Measurements from ENCODE around the gene STK10. TPM values are rescaled to one million over a fixed set of nuclear protein-coding genes. Genes with fewer than 3 reads are reported as not detected.

The STK10 gene
- total RNA-seq, 1 donor from 2014 or later, result 32.3 TPM

DNA sequence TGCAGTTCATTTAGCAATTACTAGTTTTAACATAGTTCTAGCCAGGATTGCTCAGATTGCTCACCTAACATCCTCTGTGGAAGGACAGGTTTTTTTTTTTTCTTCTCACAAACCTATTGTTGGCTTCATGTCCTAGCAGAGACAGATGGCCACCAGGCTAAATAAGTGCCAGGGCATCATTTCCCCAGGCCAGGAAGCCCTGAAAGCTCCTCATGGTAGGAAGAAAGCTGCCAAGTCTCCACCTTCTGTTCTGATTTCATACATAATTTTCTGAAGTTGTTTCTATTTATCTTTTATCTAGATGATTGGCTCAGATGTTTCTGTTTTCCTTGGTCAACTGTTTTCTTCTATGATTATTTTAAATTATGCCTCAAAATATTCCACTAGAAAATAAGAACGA lies 37.0 kb upstream of the STK10 start:
- Mint-ChIP-seq H3K36me3 (ENCODE audit: low read depth) (peaks cover 39% of the 10 kb centered on the region), H3K27me3 (ENCODE audit: low read depth) (no peaks in the 10 kb centered on the region), H3K4me1 (peaks cover 16% of the 10 kb centered on the region), H3K4me3 (no peak overlapping the region), H3K9me3 (peaks cover 2% of the 10 kb centered on the region), H3K27ac (ENCODE audit: unreplicated experiment) (no peak overlapping the region)
- no peak for DNase-seq (ENCODE audit: low read depth, low spot score)
- TF ChIP-seq, protein P1, sequence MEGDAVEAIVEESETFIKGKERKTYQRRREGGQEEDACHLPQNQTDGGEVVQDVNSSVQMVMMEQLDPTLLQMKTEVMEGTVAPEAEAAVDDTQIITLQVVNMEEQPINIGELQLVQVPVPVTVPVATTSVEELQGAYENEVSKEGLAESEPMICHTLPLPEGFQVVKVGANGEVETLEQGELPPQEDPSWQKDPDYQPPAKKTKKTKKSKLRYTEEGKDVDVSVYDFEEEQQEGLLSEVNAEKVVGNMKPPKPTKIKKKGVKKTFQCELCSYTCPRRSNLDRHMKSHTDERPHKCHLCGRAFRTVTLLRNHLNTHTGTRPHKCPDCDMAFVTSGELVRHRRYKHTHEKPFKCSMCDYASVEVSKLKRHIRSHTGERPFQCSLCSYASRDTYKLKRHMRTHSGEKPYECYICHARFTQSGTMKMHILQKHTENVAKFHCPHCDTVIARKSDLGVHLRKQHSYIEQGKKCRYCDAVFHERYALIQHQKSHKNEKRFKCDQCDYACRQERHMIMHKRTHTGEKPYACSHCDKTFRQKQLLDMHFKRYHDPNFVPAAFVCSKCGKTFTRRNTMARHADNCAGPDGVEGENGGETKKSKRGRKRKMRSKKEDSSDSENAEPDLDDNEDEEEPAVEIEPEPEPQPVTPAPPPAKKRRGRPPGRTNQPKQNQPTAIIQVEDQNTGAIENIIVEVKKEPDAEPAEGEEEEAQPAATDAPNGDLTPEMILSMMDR (conservative IDR thresholded peaks at IDR 0.05), result no peak

DNA sequence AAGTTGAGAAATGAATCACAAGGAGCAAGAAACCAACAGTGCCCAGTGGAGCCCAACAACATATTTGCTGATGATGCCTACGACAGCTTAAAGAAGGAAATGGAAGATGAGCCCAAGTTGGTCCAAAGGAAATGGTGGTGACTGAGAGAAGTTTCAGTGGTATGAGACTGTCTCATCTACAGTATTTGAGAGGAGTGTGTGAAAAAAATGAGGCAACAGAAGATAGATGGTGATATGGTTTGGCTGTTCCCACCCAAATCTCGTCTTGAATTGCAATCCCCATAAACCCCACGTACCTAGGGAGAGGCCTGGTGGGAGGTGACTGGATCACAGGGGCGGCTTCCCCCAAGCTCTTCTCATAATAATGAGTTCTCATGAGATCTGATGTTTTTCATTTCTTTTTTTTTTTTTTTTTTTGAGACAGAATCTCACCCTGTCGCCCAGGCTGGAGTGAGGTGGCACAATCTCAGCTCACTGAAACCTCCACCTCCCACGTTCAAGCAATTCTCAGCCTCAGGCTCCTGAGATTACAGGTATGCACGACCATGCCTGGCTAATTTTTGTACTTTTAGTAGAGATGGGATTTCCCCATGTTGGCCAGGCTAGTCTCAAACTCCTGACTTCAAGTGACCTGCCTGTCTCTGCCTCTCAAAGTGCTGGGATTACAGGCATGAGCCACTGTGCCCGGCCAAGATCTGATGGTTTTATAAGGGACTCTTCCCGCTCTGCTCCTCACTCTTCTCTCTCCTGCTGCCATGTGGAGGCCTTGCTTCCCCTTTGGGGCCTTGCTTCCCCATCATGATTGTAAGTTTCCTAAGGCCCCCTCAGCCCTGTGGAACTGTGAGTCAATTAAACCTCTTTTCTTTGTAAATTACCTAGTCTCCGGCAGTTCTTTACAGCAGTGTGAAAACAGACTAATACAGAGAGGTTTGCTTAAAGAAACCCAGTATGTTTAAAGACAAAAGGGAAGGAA lies 36.2 kb upstream of the STK10 start:
- Mint-ChIP-seq H3K4me3 (no peak overlapping the region), H3K36me3 (ENCODE audit: low read depth) (peaks cover 46% of the 10 kb centered on the region), H3K27me3 (ENCODE audit: low read depth) (no peaks in the 10 kb centered on the region), H3K9me3 (peaks cover 5% of the 10 kb centered on the region), H3K4me1 (peaks cover 16% of the 10 kb centered on the region), H3K27ac (ENCODE audit: unreplicated experiment) (no peak overlapping the region)
- TF ChIP-seq, protein P1 (conservative IDR thresholded peaks at IDR 0.05), result no peak
- DNase-seq (ENCODE audit: low read depth, low spot score), result no peak

- peaks cover 5% of the 10 kb centered on the region for H3K9me3 Mint-ChIP-seq
- peaks cover 9% of the 10 kb centered on the region for H3K4me1 Mint-ChIP-seq
- H3K4me3 Mint-ChIP-seq, result no peak overlapping the region
- TF ChIP-seq, protein P1 (conservative IDR thresholded peaks at IDR 0.05), result no peak
- peaks cover 64% of the 10 kb centered on the region for H3K36me3 Mint-ChIP-seq (ENCODE audit: low read depth)
- H3K27ac Mint-ChIP-seq (ENCODE audit: unreplicated experiment), result no peak overlapping the region
- no peak for DNase-seq (ENCODE audit: low read depth, low spot score)
- H3K27me3 Mint-ChIP-seq (ENCODE audit: low read depth), result no peaks in the 10 kb centered on the region
Observed at GRCh38 chr5:172219296-172219695, 31.3 kb upstream of the STK10 start.

- peaks cover 4% of the 10 kb centered on the region for H3K4me1 Mint-ChIP-seq
- DNase-seq (ENCODE audit: low read depth, low spot score), result no peak
- H3K4me3 Mint-ChIP-seq, result no peak overlapping the region
- H3K9me3 Mint-ChIP-seq, result peaks cover 5% of the 10 kb centered on the region
- peaks cover 56% of the 10 kb centered on the region for H3K36me3 Mint-ChIP-seq (ENCODE audit: low read depth)
- no peaks in the 10 kb centered on the region for H3K27me3 Mint-ChIP-seq (ENCODE audit: low read depth)
- no peak overlapping the region for H3K27ac Mint-ChIP-seq (ENCODE audit: unreplicated experiment)
- TF ChIP-seq, protein P1 (conservative IDR thresholded peaks at IDR 0.05), result no peak
Observed at GRCh38 chr5:172216345-172216744, 28.3 kb upstream of the STK10 start.

DNA sequence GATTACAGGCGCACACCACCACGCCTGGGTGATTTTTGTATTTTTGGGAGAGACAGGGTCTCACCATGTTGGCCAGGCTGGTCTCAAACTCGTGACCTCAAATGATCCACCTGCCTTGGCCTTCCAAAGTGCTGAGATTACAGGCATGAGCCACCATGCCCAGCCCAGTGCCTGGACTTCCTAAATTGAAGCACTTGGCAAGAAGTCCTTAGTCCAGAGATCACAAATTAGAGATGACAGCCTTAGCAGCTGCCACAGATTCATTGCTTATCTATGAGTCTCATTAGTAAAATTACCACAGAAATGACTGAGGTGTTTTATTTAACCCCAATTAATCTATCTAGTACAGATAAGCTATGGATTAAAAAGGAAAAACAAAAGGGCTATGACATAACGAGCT lies 25.1 kb upstream of the STK10 start:
- Mint-ChIP-seq H3K27ac (ENCODE audit: unreplicated experiment) (no peak overlapping the region), H3K27me3 (ENCODE audit: low read depth) (no peaks in the 10 kb centered on the region), H3K36me3 (ENCODE audit: low read depth) (peaks cover 33% of the 10 kb centered on the region), H3K9me3 (no peaks in the 10 kb centered on the region), H3K4me3 (no peak overlapping the region), H3K4me1 (peaks cover 4% of the 10 kb centered on the region)
- DNase-seq (ENCODE audit: low read depth, low spot score), result no peak
- TF ChIP-seq, protein P1 (conservative IDR thresholded peaks at IDR 0.05), result no peak

Measured in neural crest cell (in vitro differentiated cells).